Body of pancreas (tissue), 4 donors: ENCODE measurements around the gene GLIS1.

ENCODE experiments used
- POLR2A ChIP-seq, 3 donors: fragments of 450-650 bp; IDR thresholded peaks; one replicate each; pipeline ENCODE4 v1.6.1; 2016; ENCODE audit warnings: antibody characterized with exemption in 3 of 3, mild to moderate bottlenecking in 2 of 3
- TF ChIP-seq, protein P1 (sequence below), 7 experiments: fragments of 450-650 bp in 4 of 7; fragments of 200-600 bp in 3 of 7; sonication (generic) in 3 of 7; IDR thresholded peaks; one replicate each; pipeline ENCODE4 v1.5.1; 2016 to 2019; ENCODE audit warnings: antibody characterized with exemption in 7 of 7

- TF ChIP-seq, protein P1, sequence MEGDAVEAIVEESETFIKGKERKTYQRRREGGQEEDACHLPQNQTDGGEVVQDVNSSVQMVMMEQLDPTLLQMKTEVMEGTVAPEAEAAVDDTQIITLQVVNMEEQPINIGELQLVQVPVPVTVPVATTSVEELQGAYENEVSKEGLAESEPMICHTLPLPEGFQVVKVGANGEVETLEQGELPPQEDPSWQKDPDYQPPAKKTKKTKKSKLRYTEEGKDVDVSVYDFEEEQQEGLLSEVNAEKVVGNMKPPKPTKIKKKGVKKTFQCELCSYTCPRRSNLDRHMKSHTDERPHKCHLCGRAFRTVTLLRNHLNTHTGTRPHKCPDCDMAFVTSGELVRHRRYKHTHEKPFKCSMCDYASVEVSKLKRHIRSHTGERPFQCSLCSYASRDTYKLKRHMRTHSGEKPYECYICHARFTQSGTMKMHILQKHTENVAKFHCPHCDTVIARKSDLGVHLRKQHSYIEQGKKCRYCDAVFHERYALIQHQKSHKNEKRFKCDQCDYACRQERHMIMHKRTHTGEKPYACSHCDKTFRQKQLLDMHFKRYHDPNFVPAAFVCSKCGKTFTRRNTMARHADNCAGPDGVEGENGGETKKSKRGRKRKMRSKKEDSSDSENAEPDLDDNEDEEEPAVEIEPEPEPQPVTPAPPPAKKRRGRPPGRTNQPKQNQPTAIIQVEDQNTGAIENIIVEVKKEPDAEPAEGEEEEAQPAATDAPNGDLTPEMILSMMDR (IDR thresholded peaks at IDR 0.05), result no peak
- no peak for TF ChIP-seq POLR2A (IDR thresholded peaks at IDR 0.05)
Observed at GRCh38 chr1:53461323-53462044, 277.5 kb downstream of the GLIS1 start.
